AG08395 (cell line): ENCODE results near the gene PAM.

Source experiments
- DNase-seq: peaks from one replicate; pipeline ENCODE4 v3.0.0; 2012; ENCODE audit warnings: mixed read lengths, low spot score

Gene PAM

GRCh38 chr5:102860035-102860434, 104.9 kb downstream of the PAM start:
- no peak for DNase-seq

- DNase-seq = no peak
Measured at GRCh38 chr5:102863058-102863457, 108.0 kb downstream of the PAM start.

- no peak for DNase-seq
Measured at GRCh38 chr5:102863764-102864560, 108.9 kb downstream of the PAM start.

GRCh38 chr5:102865171-102865509, 110.0 kb downstream of the PAM start:
- peak; percentile 10 for DNase-seq

GRCh38 chr5:102865510-102866236, 110.6 kb downstream of the PAM start:
- DNase-seq = peak; percentile 75

- no peak for DNase-seq
Measured at GRCh38 chr5:102866237-102866600, 111.1 kb downstream of the PAM start.

- DNase-seq = no peak
Measured at GRCh38 chr5:102867992-102868662, 113.0 kb downstream of the PAM start.

- no peak for DNase-seq
Measured at GRCh38 chr5:102869230-102869629, 114.1 kb downstream of the PAM start.

- no peak for DNase-seq
Measured at GRCh38 chr5:102873379-102873932, 118.4 kb downstream of the PAM start.

- DNase-seq = no peak
Measured at GRCh38 chr5:102874054-102874453, 118.9 kb downstream of the PAM start.

GRCh38 chr5:102875721-102876123, 120.6 kb downstream of the PAM start:
- no peak for DNase-seq

GRCh38 chr5:102876610-102877009, 121.5 kb downstream of the PAM start:
- no peak for DNase-seq

- DNase-seq = no peak
Measured at GRCh38 chr5:102879741-102880140, 124.6 kb downstream of the PAM start.

GRCh38 chr5:102886586-102886985, 131.5 kb downstream of the PAM start:
- no peak for DNase-seq

GRCh38 chr5:102888483-102888882, 133.4 kb downstream of the PAM start:
- no peak for DNase-seq

- DNase-seq = no peak
Measured at GRCh38 chr5:102889033-102889432, 133.9 kb downstream of the PAM start.

- no peak for DNase-seq
Measured at GRCh38 chr5:102890133-102890532, 135.0 kb downstream of the PAM start.

- no peak for DNase-seq
Measured at GRCh38 chr5:102891175-102891574, 136.1 kb downstream of the PAM start.

GRCh38 chr5:102893942-102894341, 138.8 kb downstream of the PAM start:
- DNase-seq = no peak

GRCh38 chr5:102895234-102895633, 140.1 kb downstream of the PAM start:
- no peak for DNase-seq

- DNase-seq = no peak
Measured at GRCh38 chr5:102895976-102896375, 140.9 kb downstream of the PAM start.

GRCh38 chr5:102901424-102902134, 146.5 kb downstream of the PAM start:
- no peak for DNase-seq
